Measurements from ENCODE around the gene SLC34A2. TPM values are rescaled to one million over a fixed set of nuclear protein-coding genes. Genes with fewer than 3 reads are reported as not detected.

The SLC34A2 gene
- total and polyA plus RNA-seq, 4 donors, result 0.10 to 1.4 (median 0.50) TPM; not detected in 1

DNA sequence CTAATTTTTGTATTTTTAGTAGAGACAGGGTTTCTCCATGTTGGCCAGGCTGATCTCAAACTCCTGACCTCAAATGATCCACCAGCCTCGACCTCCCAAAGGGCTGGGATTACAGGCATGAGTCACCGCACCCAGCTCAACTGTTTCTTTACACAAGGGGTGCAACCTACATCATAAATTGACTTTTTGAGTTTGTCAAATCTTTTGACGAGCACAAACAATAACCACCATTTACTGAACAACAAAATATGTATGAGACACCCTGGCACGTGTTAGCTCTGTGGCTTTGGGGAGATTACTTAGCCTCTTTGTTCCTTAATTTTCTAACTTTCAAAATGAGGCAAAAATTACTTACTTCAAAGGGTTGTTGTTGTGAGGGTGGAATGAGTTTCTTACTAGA lies 23.5 kb upstream of the SLC34A2 start:
- no peak overlapping the region for H3K4me3 ChIP-seq (ENCODE audit: low read length in 2 of 2)
- ATAC-seq (ENCODE audit: low FRiP score), result no peak
- 80 to 86% methylated on average over 4 of the region's 4 CpGs for WGBS, 2 donors
- intact Hi-C loops (cut with DNase I), result no loop called here
- no peak for DNase-seq
- no peaks in the 10 kb centered on the region for H3K4me1 ChIP-seq (ENCODE audit: control insufficient read depth in 1 of 2, insufficient read depth in 2 of 2, low read length in 2 of 2)
- peaks cover 3% of the 10 kb centered on the region for H3K9me3 ChIP-seq (ENCODE audit: control insufficient read depth, low read length)
- H3K27ac ChIP-seq (ENCODE audit: low read depth in 1 of 2, low read length in 2 of 2), result no peak overlapping the region
- H3K27me3 ChIP-seq (ENCODE audit: control insufficient read depth in 1 of 2, insufficient read depth in 2 of 2, low read length in 1 of 2), result no peaks in the 10 kb centered on the region
- no peaks in the 10 kb centered on the region for H3K36me3 ChIP-seq (ENCODE audit: control insufficient read depth in 1 of 2, insufficient read depth in 2 of 2, low read length in 1 of 2)

GRCh38 chr4:25633541-25633940 lies 22.1 kb upstream of the SLC34A2 start:
- 34 to 38% methylated on average over 4 of the region's 4 CpGs for WGBS, 2 donors

DNA sequence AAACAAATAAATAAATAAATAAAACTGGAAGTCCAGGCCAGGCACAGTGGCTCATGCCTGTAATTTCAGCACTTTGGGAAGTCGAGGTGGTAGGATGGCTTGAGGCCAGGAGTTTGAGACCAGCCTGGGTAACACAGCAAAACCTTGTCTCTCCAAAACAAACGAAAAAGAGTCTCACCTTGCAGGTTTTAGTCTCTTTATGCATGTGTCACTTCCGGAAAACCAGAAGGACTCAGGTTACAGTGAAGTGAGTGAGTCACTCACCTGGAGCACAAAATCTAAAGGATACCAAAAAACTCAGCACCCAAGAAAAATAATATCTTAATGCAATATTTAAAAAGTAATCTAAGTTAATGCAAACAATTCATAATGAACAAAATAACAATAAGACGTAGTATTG lies 20.1 kb upstream of the SLC34A2 start:
- H3K4me1 ChIP-seq (ENCODE audit: control insufficient read depth in 1 of 2, insufficient read depth in 2 of 2, low read length in 2 of 2), result no peaks in the 10 kb centered on the region
- WGBS, 2 donors, result 74 to 79% methylated on average over 4 of the region's 4 CpGs
- no peaks in the 10 kb centered on the region for H3K27me3 ChIP-seq (ENCODE audit: control insufficient read depth in 1 of 2, insufficient read depth in 2 of 2, low read length in 1 of 2)
- DNase-seq (no peak), ATAC-seq (ENCODE audit: low FRiP score) (no peak)
- no peak overlapping the region for H3K4me3 ChIP-seq (ENCODE audit: low read length in 2 of 2)
- H3K36me3 ChIP-seq (ENCODE audit: control insufficient read depth in 1 of 2, insufficient read depth in 2 of 2, low read length in 1 of 2), result no peaks in the 10 kb centered on the region
- peaks cover 3% of the 10 kb centered on the region for H3K9me3 ChIP-seq (ENCODE audit: control insufficient read depth, low read length)
- H3K27ac ChIP-seq (ENCODE audit: low read depth in 1 of 2, low read length in 2 of 2), result no peak overlapping the region
- intact Hi-C loops (cut with DNase I), result no loop called here

More at GRCh38 chr4:25633541-25633940, 22.1 kb upstream of the SLC34A2 start:
- intact Hi-C loops (cut with DNase I), result no loop called here
- no peak for ATAC-seq (ENCODE audit: low FRiP score)
- H3K27ac ChIP-seq (ENCODE audit: low read depth in 1 of 2, low read length in 2 of 2), result no peak overlapping the region
- H3K4me3 ChIP-seq (ENCODE audit: low read length in 2 of 2), result no peak overlapping the region
- no peaks in the 10 kb centered on the region for H3K36me3 ChIP-seq (ENCODE audit: control insufficient read depth in 1 of 2, insufficient read depth in 2 of 2, low read length in 1 of 2)
- no peaks in the 10 kb centered on the region for H3K27me3 ChIP-seq (ENCODE audit: control insufficient read depth in 1 of 2, insufficient read depth in 2 of 2, low read length in 1 of 2)
- no peaks in the 10 kb centered on the region for H3K4me1 ChIP-seq (ENCODE audit: control insufficient read depth in 1 of 2, insufficient read depth in 2 of 2, low read length in 2 of 2)
- peaks cover 3% of the 10 kb centered on the region for H3K9me3 ChIP-seq (ENCODE audit: control insufficient read depth, low read length)
- no peak for DNase-seq

GRCh38 chr4:25637581-25638220 lies 17.9 kb upstream of the SLC34A2 start:
- intact Hi-C loops (cut with DNase I), result no loop called here
- 85 to 86% methylated on average over 10 of the region's 10 CpGs for WGBS, 2 donors
- Histone ChIP-seq H3K4me3 (ENCODE audit: low read length in 2 of 2) (no peak overlapping the region), H3K9me3 (ENCODE audit: control insufficient read depth, low read length) (peaks cover 1% of the 10 kb centered on the region), H3K4me1 (ENCODE audit: control insufficient read depth in 1 of 2, insufficient read depth in 2 of 2, low read length in 2 of 2) (no peaks in the 10 kb centered on the region), H3K27me3 (ENCODE audit: control insufficient read depth in 1 of 2, insufficient read depth in 2 of 2, low read length in 1 of 2) (no peaks in the 10 kb centered on the region), H3K27ac (ENCODE audit: low read depth in 1 of 2, low read length in 2 of 2) (no peak overlapping the region), H3K36me3 (ENCODE audit: control insufficient read depth in 1 of 2, insufficient read depth in 2 of 2, low read length in 1 of 2) (no peaks in the 10 kb centered on the region)
- DNase-seq (no peak), ATAC-seq (ENCODE audit: low FRiP score) (no peak)

DNA sequence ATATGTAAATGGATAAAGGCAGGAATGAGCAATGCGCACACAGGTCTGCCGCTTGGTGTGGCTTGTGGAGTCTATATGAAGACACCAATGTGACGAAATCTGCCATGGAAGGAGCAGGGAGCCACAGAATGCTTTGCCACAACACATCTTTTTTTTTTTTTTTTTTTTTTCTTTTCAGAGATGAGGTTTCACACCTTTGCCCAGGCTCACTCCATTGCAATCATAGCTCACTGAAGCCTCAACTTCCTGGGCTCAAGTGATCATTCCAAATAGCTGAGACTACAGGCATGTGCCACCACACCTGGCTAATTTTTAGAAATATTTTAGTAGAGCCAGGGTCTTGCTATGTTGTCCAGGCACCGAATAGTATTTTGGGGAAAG lies 17.4 kb upstream of the SLC34A2 start:
- WGBS, 2 donors, result 83 to 87% methylated on average over 4 of the region's 4 CpGs
- no peaks in the 10 kb centered on the region for H3K36me3 ChIP-seq (ENCODE audit: control insufficient read depth in 1 of 2, insufficient read depth in 2 of 2, low read length in 1 of 2)
- H3K4me3 ChIP-seq (ENCODE audit: low read length in 2 of 2), result no peak overlapping the region
- H3K27ac ChIP-seq (ENCODE audit: low read depth in 1 of 2, low read length in 2 of 2), result no peak overlapping the region
- intact Hi-C loops (cut with DNase I), result no loop called here
- ATAC-seq (ENCODE audit: low FRiP score), result no peak
- no peaks in the 10 kb centered on the region for H3K4me1 ChIP-seq (ENCODE audit: control insufficient read depth in 1 of 2, insufficient read depth in 2 of 2, low read length in 2 of 2)
- peaks cover 1% of the 10 kb centered on the region for H3K9me3 ChIP-seq (ENCODE audit: control insufficient read depth, low read length)
- DNase-seq, result no peak
- no peaks in the 10 kb centered on the region for H3K27me3 ChIP-seq (ENCODE audit: control insufficient read depth in 1 of 2, insufficient read depth in 2 of 2, low read length in 1 of 2)

- no peak for ATAC-seq (ENCODE audit: low FRiP score)
- WGBS, 2 donors, result 18 to 21% methylated on average over 4 of the region's 4 CpGs
Measured at GRCh38 chr4:25638806-25639205, 16.8 kb upstream of the SLC34A2 start.

GRCh38 chr4:25650311-25650710 lies 5.3 kb upstream of the SLC34A2 start:
- no peak overlapping the region for H3K27ac ChIP-seq (ENCODE audit: low read depth in 1 of 2, low read length in 2 of 2)
- H3K36me3 ChIP-seq (ENCODE audit: control insufficient read depth in 1 of 2, insufficient read depth in 2 of 2, low read length in 1 of 2), result no peaks in the 10 kb centered on the region
- 92 to 94% methylated on average over 6 of the region's 6 CpGs for WGBS, 2 donors
- H3K9me3 ChIP-seq (ENCODE audit: control insufficient read depth, low read length), result no peaks in the 10 kb centered on the region
- H3K4me3 ChIP-seq (ENCODE audit: low read length in 2 of 2), result no peak overlapping the region
- intact Hi-C loops (cut with DNase I), result no loop called here
- no peak for ATAC-seq (ENCODE audit: low FRiP score)
- H3K27me3 ChIP-seq (ENCODE audit: control insufficient read depth in 1 of 2, insufficient read depth in 2 of 2, low read length in 1 of 2), result no peaks in the 10 kb centered on the region
- no peak for DNase-seq
- H3K4me1 ChIP-seq (ENCODE audit: control insufficient read depth in 1 of 2, insufficient read depth in 2 of 2, low read length in 2 of 2), result no peaks in the 10 kb centered on the region

More at GRCh38 chr4:25638806-25639205, 16.8 kb upstream of the SLC34A2 start:
- no peaks in the 10 kb centered on the region for H3K27me3 ChIP-seq (ENCODE audit: control insufficient read depth in 1 of 2, insufficient read depth in 2 of 2, low read length in 1 of 2)
- DNase-seq, result no peak
- no peaks in the 10 kb centered on the region for H3K9me3 ChIP-seq (ENCODE audit: control insufficient read depth, low read length)
- intact Hi-C loops (cut with DNase I), result no loop called here
- no peaks in the 10 kb centered on the region for H3K4me1 ChIP-seq (ENCODE audit: control insufficient read depth in 1 of 2, insufficient read depth in 2 of 2, low read length in 2 of 2)
- H3K4me3 ChIP-seq (ENCODE audit: low read length in 2 of 2), result no peak overlapping the region
- no peak overlapping the region for H3K27ac ChIP-seq (ENCODE audit: low read depth in 1 of 2, low read length in 2 of 2)
- no peaks in the 10 kb centered on the region for H3K36me3 ChIP-seq (ENCODE audit: control insufficient read depth in 1 of 2, insufficient read depth in 2 of 2, low read length in 1 of 2)

DNA sequence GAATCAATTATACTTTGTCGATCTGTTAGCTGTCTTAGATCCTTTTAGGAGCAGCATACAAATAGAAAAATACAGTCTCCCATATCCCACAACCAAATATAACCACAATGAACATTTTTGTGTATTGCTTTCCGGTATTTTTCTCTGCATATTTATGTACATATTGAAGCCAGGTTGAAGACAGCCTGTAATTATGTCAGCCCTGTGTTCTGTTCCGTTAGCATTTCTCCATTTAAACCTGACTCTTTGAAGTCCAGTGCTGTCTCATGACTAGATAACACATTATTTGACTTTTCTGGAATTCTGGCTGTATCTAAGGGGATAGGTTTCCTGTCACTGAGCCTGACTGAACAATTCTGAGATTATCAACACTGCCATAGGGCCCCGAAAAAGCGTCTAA lies 4.0 kb upstream of the SLC34A2 start:
- intact Hi-C loops (cut with DNase I), result no loop called here
- no peaks in the 10 kb centered on the region for H3K4me1 ChIP-seq (ENCODE audit: control insufficient read depth in 1 of 2, insufficient read depth in 2 of 2, low read length in 2 of 2)
- 87 to 88% methylated on average over 5 of the region's 5 CpGs for WGBS, 2 donors
- no peaks in the 10 kb centered on the region for H3K9me3 ChIP-seq (ENCODE audit: control insufficient read depth, low read length)
- no peak for DNase-seq
- H3K4me3 ChIP-seq (ENCODE audit: low read length in 2 of 2), result no peak overlapping the region
- H3K27me3 ChIP-seq (ENCODE audit: control insufficient read depth in 1 of 2, insufficient read depth in 2 of 2, low read length in 1 of 2), result no peaks in the 10 kb centered on the region
- H3K27ac ChIP-seq (ENCODE audit: low read depth in 1 of 2, low read length in 2 of 2), result no peak overlapping the region
- no peak for ATAC-seq (ENCODE audit: low FRiP score)
- no peaks in the 10 kb centered on the region for H3K36me3 ChIP-seq (ENCODE audit: control insufficient read depth in 1 of 2, insufficient read depth in 2 of 2, low read length in 1 of 2)

- no peaks in the 10 kb centered on the region for H3K9me3 ChIP-seq (ENCODE audit: control insufficient read depth, low read length)
- H3K4me1 ChIP-seq (ENCODE audit: control insufficient read depth in 1 of 2, insufficient read depth in 2 of 2, low read length in 2 of 2), result no peaks in the 10 kb centered on the region
- DNase-seq, result no peak
- 51 to 53% methylated on average over 17 of the region's 17 CpGs for WGBS, 2 donors
- H3K36me3 ChIP-seq (ENCODE audit: control insufficient read depth in 1 of 2, insufficient read depth in 2 of 2, low read length in 1 of 2), result no peaks in the 10 kb centered on the region
- H3K27me3 ChIP-seq (ENCODE audit: control insufficient read depth in 1 of 2, insufficient read depth in 2 of 2, low read length in 1 of 2), result no peaks in the 10 kb centered on the region
- intact Hi-C loops (cut with DNase I), result no loop called here
- no peak overlapping the region for H3K27ac ChIP-seq (ENCODE audit: low read depth in 1 of 2, low read length in 2 of 2)
- ATAC-seq (ENCODE audit: low FRiP score), result no peak
- no peak overlapping the region for H3K4me3 ChIP-seq (ENCODE audit: low read length in 2 of 2)
Measured at GRCh38 chr4:25654031-25654970, 1.4 kb upstream of the SLC34A2 start.
